Neural cell (in vitro differentiated cells): ENCODE results near the gene IPO11. TPM values are rescaled to one million over a fixed set of nuclear protein-coding genes. Genes with fewer than 3 reads are reported as not detected.

Source experiments
- H2AFZ ChIP-seq: fragments of 200-600, 300-800 bp; sonication (generic), shearing (Covaris generic); 2 replicates; pipeline ENCODE4 v1.6.0; 2014; ENCODE audit warnings: low read depth, mild to moderate bottlenecking, antibody characterized with exemption, low read length, moderate library complexity
- H3F3A ChIP-seq: fragments of 200-600 bp; shearing (Covaris generic); 2 replicates; pipeline ENCODE4 v1.6.1; 2016; ENCODE audit warnings: mild to moderate bottlenecking, moderate library complexity, mixed read lengths, antibody characterized with exemption, low read length; ENCODE audit not compliant: insufficient read depth, poor library complexity, severe bottlenecking
- H3K27ac ChIP-seq: fragments of 200-600, 300-800 bp; sonication (generic), shearing (Covaris generic); 2 replicates; pipeline ENCODE4 v1.5.1; 2014; ENCODE audit warnings: mild to moderate bottlenecking, low read length, moderate library complexity
- H3K27me3 ChIP-seq: fragments of 300-800, 200-600 bp; sonication (generic), shearing (Covaris generic); 2 replicates; pipeline ENCODE4 v1.6.0; 2014; ENCODE audit warnings: mild to moderate bottlenecking, low read depth, low read length, moderate library complexity; ENCODE audit not compliant: insufficient read depth
- H3K36me3 ChIP-seq: fragments of 300-800, 200-600 bp; sonication (generic), shearing (Covaris generic); 2 replicates; pipeline ENCODE4 v1.5.1; 2014; ENCODE audit warnings: mild to moderate bottlenecking, antibody characterized with exemption, low read length, moderate library complexity; ENCODE audit not compliant: insufficient read depth
- H3K4me2 ChIP-seq: fragments of 300-800, 200-600 bp; sonication (generic), shearing (Covaris generic); 2 replicates; pipeline ENCODE4 v1.6.0; 2014; ENCODE audit warnings: mild to moderate bottlenecking, low read length
- H3K4me3 ChIP-seq: fragments of 300-800, 200-600 bp; sonication (generic), shearing (Covaris generic); 2 replicates; pipeline ENCODE4 v1.5.1; 2014; ENCODE audit warnings: mild to moderate bottlenecking, low read length, moderate library complexity
- H3K79me2 ChIP-seq: fragments of 200-600 bp; shearing (Covaris generic); replicated peaks from 2 replicates; pipeline ENCODE4 v1.6.0; 2014; ENCODE audit warnings: mild to moderate bottlenecking, low read length, moderate library complexity; ENCODE audit not compliant: insufficient read depth
- H3K9ac ChIP-seq: fragments of 300-800, 200-600 bp; sonication (generic), shearing (Covaris generic); 2 replicates; pipeline ENCODE4 v1.6.1; 2016; ENCODE audit warnings: mild to moderate bottlenecking, low read length, mixed read lengths
- H3K9me2 ChIP-seq: fragments of 200-600 bp; shearing (Covaris generic); 2 replicates; pipeline ENCODE4 v1.6.1; 2016; ENCODE audit warnings: mild to moderate bottlenecking, low read length, mixed read lengths; ENCODE audit not compliant: insufficient read depth
- H3K9me3 ChIP-seq: fragments of 200-600, 300-800 bp; sonication (generic), shearing (Covaris generic); 2 replicates; pipeline ENCODE4 v1.6.1; 2016; ENCODE audit warnings: mild to moderate bottlenecking, mixed run types, low read length, moderate library complexity, mixed read lengths
- H4K20me1 ChIP-seq: fragments of 200-600 bp; shearing (Covaris generic); 2 replicates; pipeline ENCODE4 v1.6.1; 2016; ENCODE audit warnings: mild to moderate bottlenecking, mixed run types; ENCODE audit not compliant: insufficient read depth
- CTCF ChIP-seq: fragments of 450-650 bp; IDR thresholded peaks from 2 replicates; pipeline ENCODE4 v1.5.1; 2014; ENCODE audit warnings: antibody characterized with exemption, mild to moderate bottlenecking, moderate library complexity; ENCODE audit not compliant: poor library complexity, severe bottlenecking
- EP300 ChIP-seq: fragments of 450-650 bp; conservative IDR thresholded peaks from 2 replicates; pipeline ENCODE4 v1.6.1; 2014; ENCODE audit warnings: antibody characterized with exemption, mild to moderate bottlenecking, moderate library complexity; ENCODE audit not compliant: poor library complexity, severe bottlenecking
- EZH2 ChIP-seq: fragments of 200-600, 300-800 bp; shearing (Covaris generic), sonication (generic); IDR thresholded peaks from 2 replicates; pipeline ENCODE4 v1.6.1; 2014; ENCODE audit warnings: antibody characterized with exemption, low read length, borderline replicate concordance, mild to moderate bottlenecking; ENCODE audit not compliant: insufficient read depth, poor library complexity, severe bottlenecking
- MXI1 ChIP-seq: fragments of 450-650 bp; conservative IDR thresholded peaks from 2 replicates; pipeline ENCODE4 v1.6.1; 2014; ENCODE audit warnings: antibody characterized with exemption, mild to moderate bottlenecking; ENCODE audit not compliant: poor library complexity, severe bottlenecking
- POLR2AphosphoS5 ChIP-seq: IDR thresholded peaks from 2 replicates; pipeline ENCODE4 v1.6.1; 2012
- RAD21 ChIP-seq: fragments of 450-650 bp; conservative IDR thresholded peaks from 2 replicates; pipeline ENCODE4 v1.6.1; 2014; ENCODE audit warnings: antibody characterized with exemption, mild to moderate bottlenecking, moderate library complexity
- REST ChIP-seq: IDR thresholded peaks from 2 replicates; pipeline ENCODE4 v1.6.1; 2012; ENCODE audit warnings: borderline replicate concordance
- SMC3 ChIP-seq: fragments of 450-650 bp; conservative IDR thresholded peaks from 2 replicates; pipeline ENCODE4 v1.6.1; 2014; ENCODE audit warnings: antibody characterized with exemption, mild to moderate bottlenecking, moderate library complexity; ENCODE audit not compliant: poor library complexity
- TAF1 ChIP-seq: IDR thresholded peaks from 2 replicates; pipeline ENCODE4 v1.6.1; 2012; ENCODE audit warnings: low read depth
- polyA plus RNA-seq: library from polyadenylated mRNA; depleted of rRNA; stranded (reverse); fragments of >200 nt; gene quantifications from 2 replicates; pipeline ENCODE4 v1.2.3, GENCODE V29; 2014

Gene IPO11
- polyA plus RNA-seq, 1 donor from 2014 or later = 12.5 TPM

- no peaks in the 10 kb centered on the region for H3F3A ChIP-seq
- no peak overlapping the region for H3K4me3 ChIP-seq
- H3K9me2 ChIP-seq = no peaks in the 10 kb centered on the region
- H3K27me3 ChIP-seq = no peaks in the 10 kb centered on the region
- H3K4me2 ChIP-seq = no peak overlapping the region
- no peak overlapping the region for H3K27ac ChIP-seq
- H4K20me1 ChIP-seq = no peaks in the 10 kb centered on the region
- H3K79me2 ChIP-seq = no peaks in the 10 kb centered on the region
- no peak overlapping the region for H2AFZ ChIP-seq
- H3K36me3 ChIP-seq = no peaks in the 10 kb centered on the region
- TF ChIP-seq SMC3 = no peak
- TF ChIP-seq RAD21 = no peak
- no peak for TF ChIP-seq MXI1
- no peak for TF ChIP-seq EP300
- no peaks in the 10 kb centered on the region for H3K9me3 ChIP-seq
- no peak overlapping the region for H3K9ac ChIP-seq
Measured at GRCh38 chr5:62560786-62561185, 148.2 kb downstream of the IPO11 start.

- Histone ChIP-seq H3K9me3 (no peaks in the 10 kb centered on the region), H3K9ac (no peak overlapping the region), H2AFZ (no peak overlapping the region), H3K27ac (no peak overlapping the region), H3K27me3 (no peaks in the 10 kb centered on the region), H3F3A (no peaks in the 10 kb centered on the region), H3K36me3 (no peaks in the 10 kb centered on the region), H3K79me2 (no peaks in the 10 kb centered on the region), H3K4me2 (no peak overlapping the region), H3K9me2 (no peaks in the 10 kb centered on the region), H3K4me3 (no peak overlapping the region), H4K20me1 (no peaks in the 10 kb centered on the region)
- TF ChIP-seq EP300 (no peak), REST (no peak), MXI1 (no peak), POLR2AphosphoS5 (no peak), CTCF (no peak)
Measured at GRCh38 chr5:62561896-62562295, 149.3 kb downstream of the IPO11 start.

- H3K9me2 ChIP-seq = no peaks in the 10 kb centered on the region
Measured at GRCh38 chr5:62562867-62563266, 150.3 kb downstream of the IPO11 start.

More at GRCh38 chr5:62562867-62563266, 150.3 kb downstream of the IPO11 start:
- H3K9ac ChIP-seq = no peak overlapping the region
- no peak overlapping the region for H2AFZ ChIP-seq
- H3K27me3 ChIP-seq = no peaks in the 10 kb centered on the region
- H3K79me2 ChIP-seq = no peaks in the 10 kb centered on the region
- no peaks in the 10 kb centered on the region for H3K9me3 ChIP-seq
- TF ChIP-seq TAF1 (no peak), EZH2 (no peak), EP300 (no peak), MXI1 (no peak), SMC3 (no peak), POLR2AphosphoS5 (no peak), RAD21 (no peak), CTCF (no peak), REST (no peak)
- no peaks in the 10 kb centered on the region for H4K20me1 ChIP-seq
- no peaks in the 10 kb centered on the region for H3F3A ChIP-seq
- no peak overlapping the region for H3K4me3 ChIP-seq
- no peak overlapping the region for H3K4me2 ChIP-seq
- H3K27ac ChIP-seq = no peak overlapping the region
- H3K36me3 ChIP-seq = no peaks in the 10 kb centered on the region
